Activated CD4-positive, alpha-beta T cell treated with anti-CD3 and anti-CD28 coated beads, Interleukin-2, amount 50 U/mL, for 24 hours (primary cell): Measurements from ENCODE around the gene CLIC6.

Experiments
- DNase-seq, 2 donors: peaks; one replicate each; pipeline ENCODE4 v3.0.0-alpha.2; 2020; ENCODE audit warnings: low read depth in 1 of 2, low spot score in 1 of 2

CLIC6 gene

GRCh38 chr21:34764715-34765284 lies 96.0 kb downstream of the CLIC6 start:
- DNase-seq = no peak

GRCh38 chr21:34765619-34766018 lies 96.8 kb downstream of the CLIC6 start:
- no peak for DNase-seq

GRCh38 chr21:34766862-34767261 lies 98.1 kb downstream of the CLIC6 start:
- DNase-seq = no peak
